ENCODE data around the gene WFDC9.
"Not testable (repeated sequence)": the region's sequence is repeated elsewhere in the genome, so short reads cannot be mapped to it uniquely, and the experiment has no call there.

WFDC9 gene

DNA sequence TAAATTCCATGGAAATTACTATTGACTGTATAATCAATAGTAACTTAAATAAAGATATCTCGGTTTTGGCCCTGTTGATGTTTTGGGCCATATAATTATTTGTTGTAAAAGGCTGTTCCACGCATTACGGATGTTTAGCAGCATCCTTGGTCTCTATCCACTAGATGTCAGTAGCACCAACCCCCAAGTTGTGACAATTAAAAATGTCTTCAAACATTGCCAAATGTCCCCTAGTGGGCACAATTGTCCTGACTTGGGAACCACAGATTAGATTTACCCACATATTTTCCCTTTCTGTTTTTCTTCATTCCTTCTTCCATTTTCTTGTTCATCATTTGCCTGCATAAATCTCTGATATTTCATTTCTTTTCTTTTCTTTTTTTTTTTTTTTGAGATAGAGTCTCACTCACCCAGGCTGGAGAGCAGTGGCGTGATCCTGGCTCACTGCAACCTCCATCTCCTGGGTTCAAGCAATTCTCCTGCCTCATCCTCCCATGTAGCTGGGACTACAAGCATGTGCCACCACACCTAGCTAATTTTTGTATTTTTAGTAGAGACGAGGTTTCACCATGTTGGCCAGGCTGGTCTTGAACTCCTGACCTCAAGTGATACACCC, 38.4 kb downstream of the WFDC9 start:
- peak; percentile 85 for DNase-seq (ENCODE audit: low spot score)

DNA sequence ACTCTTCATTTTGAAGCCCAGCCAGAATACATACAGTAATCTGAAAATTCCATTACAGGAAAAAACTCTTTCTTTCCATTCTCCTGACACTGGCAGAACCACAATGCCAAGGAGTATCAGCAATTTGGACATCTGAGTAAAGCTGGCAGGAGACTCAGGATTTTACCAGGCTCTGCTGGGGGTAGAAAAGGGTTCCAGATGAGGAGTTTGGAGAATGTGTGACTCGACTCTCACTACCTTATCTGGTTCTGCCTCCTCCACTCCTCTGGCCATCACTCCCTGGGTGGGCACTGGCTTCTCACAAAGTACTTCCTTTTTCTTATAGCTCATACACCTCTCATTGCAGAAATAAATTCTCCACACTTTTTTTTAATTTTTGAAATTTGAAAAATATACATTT, 41.4 kb downstream of the WFDC9 start:
- DNase-seq (ENCODE audit: low spot score), result no peak

DNA sequence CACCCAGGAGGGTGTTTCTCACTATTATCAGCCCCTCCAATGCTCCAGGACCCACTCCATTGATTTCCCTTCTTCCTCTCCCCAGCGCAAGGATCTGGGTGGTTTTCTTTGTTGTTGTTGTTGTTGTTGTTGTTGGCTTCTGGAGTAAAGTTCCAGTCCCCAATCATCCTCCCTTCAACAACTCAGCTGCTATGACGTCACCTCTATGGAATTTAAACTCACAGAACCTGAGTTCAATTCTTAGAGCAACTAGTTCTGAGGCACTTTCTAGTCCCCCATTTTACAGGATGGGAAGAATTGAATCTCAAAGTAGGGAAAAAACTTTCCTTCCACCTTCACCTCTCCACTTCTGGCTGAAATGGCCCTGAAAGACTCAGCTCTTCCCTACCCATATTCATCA, 42.3 kb downstream of the WFDC9 start:
- DNase-seq (ENCODE audit: low spot score), result no peak

DNA sequence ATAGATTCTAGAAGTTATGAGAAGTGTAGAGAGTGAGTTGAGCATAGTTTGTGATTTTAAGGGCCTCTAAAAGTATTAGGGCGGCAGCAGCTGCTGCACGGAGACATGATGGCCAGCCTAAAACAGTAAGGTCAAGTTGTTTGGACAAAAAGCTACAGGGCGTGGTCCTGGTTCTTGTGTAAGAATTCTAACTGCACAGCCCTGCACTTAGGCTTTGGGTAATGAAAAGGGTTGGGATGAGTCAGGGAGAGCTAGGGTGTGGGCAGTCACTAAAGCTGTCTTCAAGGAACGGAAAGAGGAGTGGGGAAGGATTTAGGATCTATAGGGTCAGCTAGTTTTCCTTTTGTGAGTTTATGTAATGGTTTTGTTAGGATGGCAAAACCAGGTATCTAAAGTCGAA, 45.1 kb downstream of the WFDC9 start:
- not testable (repeated sequence) for DNase-seq (ENCODE audit: low spot score)

DNA sequence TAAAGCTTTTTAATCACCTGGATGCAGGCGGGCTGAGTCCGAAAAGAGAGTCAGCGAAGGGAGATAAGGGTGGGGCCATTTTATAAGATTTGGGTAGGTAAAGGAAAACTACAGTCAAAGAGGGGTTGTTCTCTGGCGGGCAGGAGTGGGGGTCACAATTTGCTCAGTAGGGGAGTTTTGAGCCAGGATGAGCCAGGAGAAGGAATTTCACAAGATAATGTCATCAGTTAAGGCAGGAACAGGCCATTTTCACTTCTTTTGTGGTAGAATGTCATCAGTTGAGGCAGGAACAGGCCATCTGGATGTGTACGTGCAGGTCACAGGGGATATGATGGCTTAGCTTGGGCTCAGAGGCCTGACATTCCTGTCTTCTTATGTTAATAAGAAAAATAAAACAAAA, 46.8 kb downstream of the WFDC9 start:
- not testable (repeated sequence) for DNase-seq (ENCODE audit: low spot score)

DNA sequence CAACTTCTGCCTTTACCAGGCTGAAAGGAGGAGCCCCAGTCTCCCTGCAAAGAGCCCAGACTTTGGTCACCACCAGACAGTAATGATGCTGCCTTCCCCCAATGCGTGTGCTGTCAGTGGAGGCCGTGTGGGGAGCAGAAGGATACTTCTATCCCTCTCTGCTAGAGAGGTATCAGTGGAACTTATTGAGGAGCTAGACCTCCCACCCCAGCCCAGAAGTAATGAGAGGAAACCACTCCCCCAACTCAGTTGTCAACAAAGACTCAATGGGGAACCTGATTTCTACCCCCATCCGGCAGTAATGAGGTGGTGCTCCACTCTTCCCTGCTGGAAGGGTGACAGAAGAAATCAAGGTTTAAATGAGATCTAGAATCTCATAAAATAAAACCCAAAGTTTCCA, 47.6 kb downstream of the WFDC9 start:
- no peak for DNase-seq (ENCODE audit: low spot score)

DNA sequence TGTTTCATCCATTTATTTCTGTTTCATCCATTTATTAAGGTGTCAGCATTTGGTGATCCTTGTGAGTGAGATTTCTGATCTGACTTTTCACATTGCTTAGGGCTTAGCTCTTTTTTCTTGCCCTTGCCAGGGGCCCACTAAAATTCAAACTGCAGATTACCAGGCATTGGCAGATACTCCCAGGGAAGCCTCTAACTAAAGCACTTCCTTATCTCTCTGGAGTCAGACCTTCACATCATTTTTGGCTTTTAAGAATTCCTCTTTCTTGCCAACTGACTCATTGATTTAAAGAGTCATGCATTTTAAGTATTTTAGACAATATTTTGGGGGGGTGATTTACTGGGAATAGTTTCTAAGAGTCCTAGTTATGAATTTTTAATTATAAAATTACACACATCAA, 49.4 kb downstream of the WFDC9 start:
- no peak for DNase-seq (ENCODE audit: low spot score)

DNA sequence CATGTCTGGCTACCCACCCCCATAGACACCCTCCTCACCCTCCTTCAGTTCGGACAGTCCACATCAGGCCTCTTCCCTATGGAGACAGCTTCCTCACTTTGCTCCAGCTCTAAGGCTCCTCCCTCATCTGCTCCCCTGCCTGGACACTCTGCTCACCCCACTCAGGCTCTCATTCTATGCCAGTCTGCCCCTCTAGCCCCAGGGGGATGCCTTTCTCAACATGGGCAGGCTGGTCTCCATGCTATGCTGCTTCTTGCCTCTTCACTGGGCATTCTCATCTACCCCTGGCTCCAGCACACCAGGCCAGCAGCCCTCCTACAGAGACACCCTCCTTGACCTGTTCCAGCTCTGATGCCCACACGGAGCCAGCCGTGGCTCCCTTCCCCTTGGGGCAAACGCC, 51.9 kb downstream of the WFDC9 start, which contains the start of gene WFDC8:
Gene WFDC8 (minus strand): TSS at position 101 of the 400 bp plus-strand sequence. CDS start 37 bp downstream, at position 64.
- no peak for DNase-seq (ENCODE audit: low spot score)

DNA sequence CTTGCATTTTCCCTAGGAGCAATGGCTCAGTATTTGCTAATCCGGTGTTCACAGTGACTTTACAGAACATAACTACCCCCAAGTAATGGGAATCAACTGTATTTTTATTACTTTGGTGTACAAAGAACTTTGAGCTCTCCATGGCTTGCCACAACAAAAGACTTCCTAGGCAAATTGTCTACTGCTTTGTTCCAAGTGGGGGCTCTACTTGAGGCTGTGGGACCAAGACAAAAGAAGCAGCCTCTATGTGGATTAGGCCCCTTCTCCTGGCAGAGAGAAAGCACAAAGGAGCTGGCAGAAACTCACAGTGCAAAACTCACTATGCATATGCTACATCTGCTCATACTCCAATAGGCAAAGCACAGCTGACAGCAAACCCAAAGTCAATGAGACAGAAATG, 52.9 kb downstream of the WFDC9 start:
- no peak for DNase-seq (ENCODE audit: low spot score)

DNA sequence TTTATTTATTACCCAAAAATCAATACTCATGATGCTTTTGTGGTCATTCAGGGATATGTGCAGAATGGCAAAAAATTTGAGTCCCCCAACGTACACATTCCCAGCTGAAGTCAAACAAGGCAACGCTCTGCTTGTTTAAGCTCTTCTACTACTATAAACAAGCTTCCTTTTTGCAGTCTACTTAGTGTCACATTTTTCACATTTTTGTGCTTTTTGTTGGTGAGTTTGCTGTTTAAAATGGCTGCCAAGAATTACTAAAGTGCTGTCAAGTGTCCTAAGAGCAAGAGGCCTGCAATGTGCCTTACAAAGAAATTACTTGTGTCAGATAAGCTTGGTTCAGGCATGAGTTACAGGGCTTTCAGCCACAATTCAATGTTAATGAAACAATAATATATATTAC, 54.1 kb downstream of the WFDC9 start:
- no peak for DNase-seq (ENCODE audit: low spot score)

DNA sequence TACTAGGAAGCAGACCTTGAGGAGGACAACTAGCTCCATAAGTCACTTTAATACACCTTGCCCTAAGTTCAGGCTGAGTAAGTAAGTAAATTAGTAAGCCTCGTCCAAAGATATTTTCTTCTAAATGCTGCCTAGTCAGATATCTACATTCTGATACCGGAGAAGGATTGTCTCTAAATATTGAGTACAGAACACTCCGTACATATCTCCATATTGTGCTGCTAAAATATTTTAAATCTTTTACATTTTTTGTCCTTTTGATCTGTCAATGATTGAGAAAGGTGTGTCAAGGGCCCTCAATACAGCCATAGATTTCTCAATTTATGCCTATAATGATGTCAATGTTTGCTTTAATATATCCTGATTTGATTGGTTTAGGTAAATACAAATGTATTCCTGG, 55.2 kb downstream of the WFDC9 start:
- no peak for DNase-seq (ENCODE audit: low spot score)

DNA sequence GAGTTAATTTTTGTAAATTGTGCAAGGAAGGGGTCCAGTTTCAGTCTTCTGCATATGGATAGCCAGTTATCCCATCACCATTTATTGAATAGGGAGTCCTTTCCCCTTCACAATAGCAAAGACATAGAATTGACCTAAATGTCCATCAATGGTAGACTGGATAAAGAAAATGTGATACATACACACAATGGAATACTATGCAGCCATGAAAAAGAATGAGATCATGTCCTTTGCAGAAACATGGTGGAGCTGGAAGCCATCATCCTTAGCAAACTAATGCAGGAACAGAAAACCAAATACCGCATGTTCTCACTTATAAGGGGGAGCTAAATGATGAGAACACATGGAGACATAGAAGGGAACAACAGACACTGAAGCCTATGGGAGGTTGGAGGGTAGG, 61.4 kb downstream of the WFDC9 start:
- not testable (repeated sequence) for DNase-seq (ENCODE audit: low spot score)

DNA sequence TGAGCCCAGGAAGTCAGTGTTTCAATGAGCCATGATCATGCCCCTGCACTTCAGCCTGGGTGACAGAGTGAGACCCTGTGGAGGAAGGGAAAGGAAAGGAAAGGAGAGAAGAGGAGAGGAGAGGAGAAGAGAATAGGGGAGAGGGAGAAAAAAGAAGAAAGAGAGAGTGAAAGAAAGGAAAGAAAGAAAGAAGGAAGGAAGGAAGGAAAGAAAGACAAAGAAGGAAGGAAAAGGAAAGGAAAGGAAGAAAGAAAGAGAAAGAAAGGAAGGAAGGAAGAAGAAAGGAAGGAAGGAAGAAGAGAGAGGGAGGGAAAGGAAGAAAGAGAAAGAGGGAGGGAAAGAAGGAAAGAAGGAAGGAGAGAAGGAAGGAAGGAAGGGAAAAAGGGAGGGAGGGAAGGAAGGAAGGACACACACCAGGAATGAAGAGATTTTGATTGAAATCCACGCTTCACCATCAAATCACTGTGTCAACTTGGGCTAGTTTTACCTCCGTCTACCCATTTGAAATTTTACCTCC, 66.3 kb downstream of the WFDC9 start:
- no peak for DNase-seq (ENCODE audit: low spot score)
